ENCODE measurements around the gene DGKE.

DGKE gene

GRCh38 chr17:56833809-56834379 lies at the start of gene DGKE, which contains the start of gene C17orf67:
DGKE (plus strand) TSS chr17:56834151; CDS start chr17:56834796, 645 bp downstream.
C17orf67 (minus strand) TSS chr17:56833920; CDS start chr17:56815810, 18,110 bp downstream.
- DNase-seq, result peak; percentile 99

- DNase-seq, result no peak
These were observed 48.5 kb upstream of the DGKE start for GRCh38 chr17:56785405-56785804.

DNA sequence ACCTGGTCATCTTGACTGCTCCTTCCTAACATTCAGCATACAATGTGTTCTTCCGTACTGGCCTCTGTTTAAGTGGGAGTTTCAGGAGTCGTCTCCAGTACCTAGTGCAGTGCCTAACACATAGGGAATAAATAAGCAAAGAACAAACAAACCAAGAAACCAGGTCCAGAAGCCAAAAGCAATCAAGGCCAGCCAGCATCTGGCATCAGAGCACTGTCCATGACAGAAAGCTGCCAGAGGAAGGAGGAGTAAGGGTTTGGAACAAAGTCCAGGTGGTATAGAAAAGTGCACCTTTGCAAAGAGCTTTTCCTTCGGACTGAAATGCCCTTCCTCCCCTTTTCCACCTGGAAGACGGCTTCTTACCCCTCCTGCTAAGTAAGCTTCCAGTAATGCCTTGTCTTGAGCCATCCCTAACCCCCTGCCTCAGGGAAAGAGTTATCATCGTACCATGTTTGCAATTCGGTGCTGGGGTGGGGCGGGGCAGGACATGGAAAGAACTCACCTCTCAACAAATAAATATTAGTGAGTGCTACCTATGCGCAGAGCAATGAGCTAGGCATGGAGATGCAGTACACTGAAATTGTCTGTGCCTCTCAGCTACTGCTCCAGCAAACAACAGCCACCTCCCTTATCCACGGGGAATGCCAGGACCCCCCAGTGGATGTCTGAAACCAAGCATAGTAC lies 47.8 kb upstream of the DGKE start:
- no peak for DNase-seq

DNA sequence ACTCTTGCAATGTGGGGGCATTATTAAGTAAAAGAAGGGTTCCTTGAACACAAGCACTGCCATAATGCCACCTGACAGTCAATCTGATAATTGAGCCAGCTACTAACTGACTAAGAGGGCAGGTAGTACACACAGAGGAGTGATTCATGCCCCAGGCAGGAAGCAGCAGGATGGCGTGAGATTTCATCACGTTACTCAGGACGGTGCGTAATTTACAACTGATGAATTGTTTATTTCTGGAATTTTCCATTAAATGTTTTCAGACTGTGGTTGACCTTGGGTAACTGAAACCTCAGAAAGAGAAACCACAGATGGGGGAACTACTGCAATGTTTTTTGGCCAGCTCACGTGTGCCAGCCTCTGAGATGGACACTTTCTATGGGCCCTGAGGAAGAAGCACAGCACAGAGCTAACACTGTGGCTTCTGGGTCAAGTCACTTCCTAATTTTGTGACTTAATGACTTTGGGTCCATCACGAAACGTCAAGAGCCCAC lies 46.9 kb upstream of the DGKE start:
- DNase-seq, result peak; percentile 25

- DNase-seq, result no peak
These were observed 41.7 kb upstream of the DGKE start for GRCh38 chr17:56792267-56792666.

DNA sequence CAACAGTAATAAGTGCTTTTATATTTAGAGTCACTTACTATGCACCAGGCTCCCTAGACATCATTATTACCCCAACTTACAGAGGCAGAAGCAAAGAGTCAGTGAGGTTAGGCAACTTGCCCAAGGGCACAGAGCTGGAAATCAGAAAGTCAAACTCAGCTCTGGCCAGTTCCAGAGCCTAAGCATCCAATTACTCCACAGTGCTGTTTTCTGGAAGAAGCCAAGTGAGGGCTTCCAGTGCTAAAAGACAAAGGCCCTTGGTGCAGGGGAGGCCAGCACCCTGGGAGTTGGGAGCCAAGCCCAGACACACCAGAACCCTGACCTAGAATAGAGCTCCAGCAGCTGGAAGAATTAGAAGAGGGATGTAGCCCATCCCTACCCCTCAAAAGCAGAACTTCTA lies 40.4 kb upstream of the DGKE start:
- DNase-seq, result no peak

GRCh38 chr17:56793957-56794356 lies 40.0 kb upstream of the DGKE start:
- no peak for DNase-seq

DNA sequence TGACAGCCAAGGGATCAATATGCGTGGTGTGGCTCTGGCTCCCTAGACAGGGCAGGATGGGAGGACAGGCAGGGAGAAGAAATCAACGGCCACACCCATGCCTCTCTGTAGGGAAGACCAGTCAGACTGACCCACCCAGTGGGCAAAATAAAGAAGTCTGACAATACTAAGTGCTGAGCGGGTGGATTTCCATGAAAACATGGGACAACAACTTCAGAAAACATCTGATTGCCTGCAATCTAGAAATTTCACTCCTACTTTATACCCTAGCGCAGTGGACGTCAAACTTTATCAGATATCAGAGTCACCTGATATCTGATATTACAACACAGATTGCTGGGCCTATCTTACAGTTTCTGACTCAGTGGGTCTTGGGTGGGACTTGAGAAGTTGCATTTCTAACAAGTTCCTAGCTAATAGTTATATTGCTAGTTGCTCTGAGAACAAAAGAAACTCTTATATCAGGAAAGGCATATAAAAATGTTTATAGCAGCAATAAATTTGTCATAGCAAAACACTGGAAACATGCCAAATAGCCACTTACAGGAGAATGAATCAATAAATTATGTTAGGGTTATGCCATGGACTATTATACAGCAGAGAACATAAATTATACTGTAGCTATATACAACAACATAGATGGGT lies 38.6 kb upstream of the DGKE start:
- no peak for DNase-seq

- no peak for DNase-seq
These were observed 37.4 kb upstream of the DGKE start for GRCh38 chr17:56796536-56796935.

- no peak for DNase-seq
These were observed 35.0 kb upstream of the DGKE start for GRCh38 chr17:56798916-56799315.

DNA sequence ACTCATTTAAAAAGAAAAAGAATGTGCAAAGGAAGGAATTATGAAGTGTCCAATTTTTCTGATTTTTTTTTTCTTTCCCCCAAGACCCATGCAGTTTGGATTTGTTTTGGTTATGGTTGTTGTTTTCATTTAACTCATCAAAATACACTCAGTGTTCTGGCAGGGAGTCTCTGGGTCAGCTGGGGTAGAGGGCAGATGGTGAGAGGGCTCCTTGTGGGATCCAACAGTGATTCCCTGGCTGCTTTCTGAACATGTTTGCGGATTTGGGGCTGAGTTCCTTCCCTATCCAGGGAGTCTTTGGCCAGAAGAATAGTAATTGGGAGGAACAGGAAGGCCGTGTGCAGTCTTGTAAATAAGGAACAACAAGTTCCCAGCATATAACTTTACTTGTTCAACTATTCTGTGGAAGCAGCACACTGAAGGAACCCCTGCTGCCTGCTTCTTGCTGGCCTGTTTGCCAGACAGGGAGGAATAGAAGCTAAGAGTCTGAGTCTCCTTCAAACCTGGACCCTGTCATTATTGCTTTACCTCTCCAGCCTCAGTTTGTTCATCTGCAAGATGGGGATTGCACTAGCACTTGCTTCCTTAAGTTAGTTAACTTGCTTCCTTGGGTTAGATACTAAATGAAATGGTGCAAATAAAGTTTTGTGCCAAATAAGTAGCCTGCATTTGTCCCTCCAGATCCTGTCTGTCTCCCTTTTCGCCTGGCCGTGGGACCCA lies 32.3 kb upstream of the DGKE start:
- DNase-seq, result no peak

DNA sequence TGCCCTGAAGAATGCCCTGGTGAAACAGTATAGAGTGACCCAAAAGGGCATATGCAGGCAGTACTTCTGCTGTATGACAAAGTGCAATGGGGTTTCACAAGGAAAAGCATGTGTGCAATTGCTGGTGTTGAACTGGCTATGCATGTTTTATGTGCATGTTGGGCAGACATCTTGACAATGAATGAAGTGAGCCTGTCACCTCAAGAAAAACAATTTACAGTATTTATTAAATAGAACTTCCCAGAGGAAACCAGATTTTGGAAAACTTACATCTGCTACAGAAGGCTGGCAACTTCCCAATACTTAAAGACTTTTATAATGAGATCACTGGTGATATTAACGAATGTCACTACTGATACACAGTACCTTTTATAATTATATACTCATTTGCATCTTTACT lies 30.9 kb upstream of the DGKE start:
- DNase-seq, result no peak

DNA sequence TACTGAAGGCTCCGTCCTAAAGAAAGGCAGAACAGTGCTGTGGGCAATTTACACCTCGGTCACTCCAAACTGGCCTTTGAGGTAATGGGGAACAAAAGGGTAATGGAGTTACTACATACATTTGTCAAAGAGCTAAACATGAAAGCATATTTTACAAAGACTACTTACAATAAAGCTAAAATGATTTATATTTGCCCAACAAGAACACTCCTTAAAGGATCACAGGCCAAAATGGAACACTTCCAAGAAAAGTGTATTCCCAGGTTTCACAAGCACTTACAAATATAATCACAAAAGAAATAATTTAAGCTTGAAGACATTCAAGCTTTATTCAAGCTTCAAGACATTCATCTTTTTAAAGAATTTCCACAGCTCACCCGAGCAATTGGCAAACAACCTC lies 29.5 kb upstream of the DGKE start:
- DNase-seq, result no peak

DNA sequence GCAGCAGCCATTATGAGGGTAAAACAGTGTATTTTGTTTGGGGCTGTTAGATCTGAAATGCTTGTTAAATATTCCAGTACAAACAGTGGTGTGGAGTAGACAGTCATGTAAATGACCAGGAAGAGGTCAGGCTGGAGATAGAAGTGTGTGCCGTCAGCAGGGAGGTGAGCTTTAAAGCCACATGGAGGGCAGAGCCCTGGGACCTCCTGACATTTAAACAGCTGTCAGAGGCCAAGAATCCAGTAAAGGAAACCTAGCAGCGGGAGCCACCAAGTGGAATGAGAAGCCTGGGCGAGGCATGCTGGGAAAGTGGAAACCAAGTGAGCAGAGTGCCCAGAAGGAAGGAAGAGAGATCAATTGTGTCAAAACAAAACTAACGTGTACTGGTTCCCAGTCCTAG lies 27.0 kb upstream of the DGKE start:
- no peak for DNase-seq

GRCh38 chr17:56807723-56808122 lies 26.2 kb upstream of the DGKE start:
- no peak for DNase-seq

DNA sequence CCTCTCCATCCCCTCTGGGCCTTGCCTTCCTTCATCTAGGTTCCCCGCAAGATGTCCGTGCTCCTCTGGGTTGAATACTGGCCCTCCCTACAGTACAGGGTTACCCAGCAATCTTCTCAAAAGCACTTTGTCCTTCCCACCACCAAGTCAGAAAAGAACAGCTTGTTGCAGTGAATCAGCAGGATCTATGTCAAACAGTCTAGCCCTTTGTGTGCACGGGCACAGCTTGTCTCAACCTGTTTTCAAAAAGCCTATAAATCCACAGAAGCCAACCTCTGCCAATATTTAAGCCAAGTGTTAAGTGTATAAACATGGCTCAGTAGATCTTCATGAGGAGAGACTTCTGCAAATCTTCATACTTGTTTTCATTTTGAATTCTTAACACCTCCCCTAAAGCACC lies 25.4 kb upstream of the DGKE start:
- DNase-seq, result no peak

DNA sequence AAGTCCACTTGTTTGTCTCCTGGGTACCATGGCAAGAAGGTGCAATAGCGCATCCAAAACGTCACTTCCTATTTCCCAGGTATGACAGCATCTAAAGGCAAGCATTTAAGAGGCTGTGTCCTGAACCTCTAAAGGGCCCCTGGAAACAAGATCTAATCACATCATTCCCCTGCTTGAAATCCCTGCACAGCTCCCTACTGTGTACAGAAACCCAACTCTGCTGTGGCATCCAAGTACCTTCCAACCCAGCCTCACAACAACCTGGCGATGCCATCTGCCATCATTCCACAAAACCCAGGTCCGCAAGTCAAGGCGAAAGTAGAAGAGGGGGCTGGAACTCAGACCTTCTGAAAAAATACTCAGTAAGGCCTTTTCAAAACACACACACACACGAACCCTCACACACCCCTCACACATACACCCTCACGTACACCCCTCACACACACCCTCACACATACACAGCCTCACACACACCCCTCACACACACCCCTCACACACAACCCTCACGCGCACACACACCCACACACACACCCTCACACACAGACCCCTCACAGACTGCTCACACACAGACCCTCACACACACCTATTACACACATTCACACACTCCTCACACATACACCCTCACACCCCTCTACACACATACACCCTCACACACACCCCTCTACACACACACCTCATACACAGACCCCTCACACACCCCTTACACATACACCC lies 24.7 kb upstream of the DGKE start:
- no peak for DNase-seq

DNA sequence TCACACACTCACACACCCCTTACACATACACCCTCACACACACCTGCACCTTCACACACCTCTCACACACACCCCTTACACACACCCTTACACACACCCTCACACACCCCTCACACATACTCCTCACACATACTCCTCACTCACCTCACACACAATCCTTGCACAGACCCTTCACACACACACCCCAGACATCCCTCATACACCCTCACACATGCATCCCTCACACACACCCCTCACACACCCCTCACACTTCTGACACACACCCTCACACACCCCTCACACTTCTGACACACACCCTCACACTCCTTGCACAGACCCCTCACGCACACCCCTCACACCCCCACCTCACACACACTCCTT lies 24.2 kb upstream of the DGKE start:
- DNase-seq, result no peak

DNA sequence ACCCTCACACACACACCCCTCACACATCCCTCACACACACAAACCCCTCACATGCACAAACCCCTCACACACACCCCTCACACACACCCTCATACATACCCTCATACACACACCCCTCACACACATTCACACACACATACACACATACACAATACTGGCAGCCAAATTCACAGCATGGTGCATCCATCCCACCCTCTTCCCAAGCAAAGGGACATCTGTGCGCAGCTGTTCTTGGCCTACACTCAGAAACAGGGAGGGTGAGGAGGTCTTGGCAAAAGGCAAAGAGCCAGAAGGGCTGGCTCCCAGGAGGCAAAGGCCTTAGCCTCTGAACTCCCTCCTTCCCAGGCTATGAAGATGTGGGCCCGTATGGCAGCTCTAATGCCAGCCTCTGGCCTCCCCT lies 23.6 kb upstream of the DGKE start:
- DNase-seq, result no peak

DNA sequence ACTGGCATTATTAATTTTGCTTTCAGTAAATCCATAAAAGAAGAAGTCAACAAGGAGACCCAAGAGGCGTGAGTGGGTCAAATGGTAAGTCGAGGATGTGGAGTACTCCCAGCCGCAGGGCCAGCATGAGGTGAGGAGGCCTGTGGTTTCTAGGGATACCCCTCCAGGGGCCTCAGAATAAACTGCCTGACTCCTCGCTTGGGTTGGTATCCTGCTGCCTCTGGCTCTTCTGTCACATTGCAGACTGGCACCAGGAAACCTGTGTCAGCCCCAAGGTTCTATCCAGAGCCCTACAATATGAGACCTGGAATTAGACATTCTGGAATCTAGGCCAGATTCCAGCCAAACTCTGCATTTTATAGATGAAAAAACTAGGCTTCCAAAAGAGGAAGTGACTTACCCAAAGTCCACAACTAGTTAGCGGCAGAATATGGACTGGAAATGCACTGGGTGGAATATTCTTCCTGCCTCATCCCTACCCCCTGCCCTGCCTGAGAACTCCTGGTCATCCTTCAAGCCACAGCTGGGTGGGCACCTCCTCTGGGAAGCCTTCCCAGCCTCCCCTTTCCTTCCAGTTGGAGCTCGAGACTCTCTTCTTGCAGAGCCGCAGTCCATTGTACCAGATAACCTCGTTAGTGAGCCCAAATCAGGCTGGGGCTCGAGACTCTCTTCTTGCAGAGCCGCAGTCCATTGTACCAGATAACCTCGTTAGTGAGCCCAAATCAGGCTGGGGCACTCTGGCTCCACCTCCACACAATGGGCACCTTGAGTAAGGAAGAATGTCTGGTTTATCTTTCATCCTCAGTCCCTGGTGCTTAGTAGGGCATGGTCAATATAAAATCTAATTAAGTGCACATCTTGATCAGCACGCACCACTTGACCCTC lies 22.8 kb upstream of the DGKE start:
- no peak for DNase-seq

DNA sequence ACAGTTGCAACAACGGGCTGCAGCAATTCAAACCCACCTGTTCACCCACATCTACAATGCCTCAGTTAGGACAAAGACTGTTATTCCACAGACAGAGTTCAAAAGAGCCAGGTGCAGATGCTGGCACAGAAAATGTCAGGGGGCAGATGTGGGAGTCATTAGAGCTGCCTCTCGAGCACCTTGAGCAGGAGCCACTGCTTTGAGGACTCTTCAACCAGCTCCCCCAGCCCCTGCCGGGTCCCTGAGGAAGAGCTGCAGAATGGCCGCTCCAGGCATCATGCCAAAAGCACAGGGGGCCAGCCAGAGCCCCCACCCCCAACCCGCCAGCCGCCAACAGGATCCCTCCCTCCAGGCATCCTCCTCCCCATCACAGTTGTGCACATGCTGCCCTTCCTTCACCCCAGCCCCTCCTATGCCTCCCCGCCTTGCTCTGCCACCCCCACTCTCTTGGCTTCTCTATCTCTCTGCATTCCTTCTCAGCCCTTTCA lies 21.0 kb upstream of the DGKE start:
- DNase-seq, result no peak

GRCh38 chr17:56815711-56816110 lies 18.2 kb upstream of the DGKE start:
- DNase-seq, result no peak
